IgD-negative memory B cell (primary cell): ENCODE measurements around the gene FASN. TPM values are rescaled to one million over a fixed set of nuclear protein-coding genes. Genes with fewer than 3 reads are reported as not detected.
A peak's percentile ranks its signal among the peaks of the same experiment; 100 is the strongest.

Source experiments
- H3K27ac Mint-ChIP-seq, 3 donors: one replicate each; pipeline ENCODE4 v1.8.0; 2020 to 2022; ENCODE audit warnings: mild to moderate bottlenecking in 3 of 3, mixed read lengths in 3 of 3, moderate library complexity in 1 of 3
- H3K27me3 Mint-ChIP-seq: one replicate; pipeline ENCODE4 v1.8.0; 2021; ENCODE audit warnings: mixed read lengths
- H3K36me3 Mint-ChIP-seq: one replicate; pipeline ENCODE4 v1.8.0; 2020; ENCODE audit warnings: mild to moderate bottlenecking, mixed read lengths
- H3K4me1 Mint-ChIP-seq, 3 donors: one replicate each; pipeline ENCODE4 v1.8.0; 2020 to 2022; ENCODE audit warnings: mixed read lengths in 3 of 3, mild to moderate bottlenecking in 1 of 3
- H3K4me3 Mint-ChIP-seq, 4 donors: one replicate each; pipeline ENCODE4 v1.8.0; 2020 to 2022; ENCODE audit warnings: mild to moderate bottlenecking in 4 of 4, mixed read lengths in 4 of 4, moderate library complexity in 3 of 4
- H3K9me3 Mint-ChIP-seq, 3 donors: one replicate each; pipeline ENCODE4 v1.8.0; 2020 to 2021; ENCODE audit warnings: mixed read lengths in 3 of 3, mild to moderate bottlenecking in 1 of 3
- polyA plus RNA-seq: library from polyadenylated mRNA; unstranded; fragments of 300-500 nt; fragmentation: Illumina TruSeq; gene quantifications from one replicate; pipeline ENCODE4 v1.2.3, GENCODE V29; 2021

Gene FASN
- polyA plus RNA-seq, 1 donor from 2014 or later = 2.9 TPM

DNA sequence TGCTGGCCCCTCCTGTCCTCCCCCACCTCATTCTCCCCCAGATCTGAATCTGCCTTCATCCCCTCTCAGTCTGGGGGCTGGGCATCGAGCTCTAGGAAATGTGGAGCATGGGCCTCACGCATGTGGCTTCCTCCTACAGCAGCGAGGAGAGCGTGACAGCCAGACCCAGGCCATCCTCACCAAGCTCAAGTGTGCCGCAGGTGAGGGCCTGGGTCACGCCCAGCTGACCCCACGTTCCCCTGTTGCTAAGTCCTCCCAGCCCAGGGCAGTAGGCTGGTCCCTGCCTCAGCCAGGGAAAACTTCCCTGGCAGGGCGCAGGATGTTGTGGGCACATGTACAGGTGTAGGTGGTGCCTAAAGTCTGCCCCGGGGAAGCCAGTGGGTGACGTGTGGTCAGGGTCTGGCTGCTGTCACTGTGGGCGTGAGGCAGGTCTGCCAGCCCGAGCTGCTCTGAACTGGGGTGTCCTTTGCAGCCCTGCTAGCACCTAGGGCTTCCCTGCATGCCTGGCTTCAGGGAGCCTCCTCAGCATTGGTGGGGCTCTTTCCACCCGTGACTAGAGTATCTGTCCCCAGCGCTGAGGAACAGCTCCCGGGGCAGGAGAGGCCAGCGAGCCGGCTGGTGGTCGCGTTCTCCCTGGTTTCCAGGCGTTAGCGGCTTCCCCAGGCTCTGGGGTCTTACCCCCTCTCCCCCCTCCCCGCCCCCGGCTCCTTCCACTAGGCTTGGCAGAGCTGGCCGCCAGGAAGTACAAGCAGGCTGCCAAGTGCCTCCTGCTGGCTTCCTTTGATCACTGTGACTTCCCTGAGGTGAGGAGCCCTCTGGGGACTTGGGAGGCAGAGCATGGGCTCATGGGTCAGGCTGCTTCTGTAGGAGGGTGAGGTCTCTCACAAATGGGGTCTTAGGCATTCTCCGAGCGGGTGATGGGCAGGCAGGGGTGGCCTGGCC, 42.7 kb downstream of the FASN start:
- Mint-ChIP-seq H3K27ac (no peak overlapping the region), H3K4me1 (peaks cover 0 to 5% (median 3%) of the 10 kb centered on the region in 3 donors), H3K9me3 (no peaks in the 10 kb centered on the region), H3K36me3 (no peaks in the 10 kb centered on the region), H3K27me3 (no peaks in the 10 kb centered on the region), H3K4me3 (peak overlapping the region in 1 of 4 donors; percentile 29)

DNA sequence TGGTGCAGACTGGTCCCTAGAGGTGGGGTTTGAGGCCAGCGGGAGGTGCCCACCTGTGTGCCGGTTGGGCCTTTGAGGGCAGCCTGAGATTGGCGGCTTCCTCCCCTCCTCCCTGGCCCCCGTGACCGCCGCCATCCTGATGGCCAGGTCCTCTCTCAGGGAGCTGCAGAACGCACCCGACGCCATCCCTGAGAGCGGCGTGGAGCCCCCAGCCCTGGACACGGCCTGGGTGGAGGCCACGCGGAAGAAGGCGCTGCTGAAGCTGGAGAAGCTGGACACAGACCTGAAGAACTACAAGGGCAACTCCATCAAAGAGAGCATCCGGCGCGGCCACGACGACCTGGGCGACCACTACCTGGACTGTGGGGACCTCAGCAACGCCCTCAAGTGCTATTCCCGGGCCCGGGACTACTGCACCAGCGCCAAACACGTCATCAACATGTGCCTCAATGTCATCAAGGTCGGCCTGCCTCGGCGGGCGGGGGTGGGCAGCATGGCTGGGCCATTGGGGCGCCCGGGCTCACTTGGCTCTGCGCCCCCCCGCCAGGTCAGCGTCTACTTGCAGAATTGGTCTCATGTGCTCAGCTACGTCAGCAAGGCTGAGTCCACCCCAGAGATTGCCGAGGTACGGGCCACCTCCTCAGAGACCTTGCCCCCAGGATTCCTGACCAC, 43.5 kb downstream of the FASN start:
- no peaks in the 10 kb centered on the region for H3K9me3 Mint-ChIP-seq
- no peaks in the 10 kb centered on the region for H3K27me3 Mint-ChIP-seq
- H3K4me3 Mint-ChIP-seq = peak overlapping the region in 2 of 4 donors; percentile 54 to 75
- H3K36me3 Mint-ChIP-seq = no peaks in the 10 kb centered on the region
- peaks cover 0 to 5% (median 3%) of the 10 kb centered on the region in 3 donors for H3K4me1 Mint-ChIP-seq
- no peak overlapping the region for H3K27ac Mint-ChIP-seq

DNA sequence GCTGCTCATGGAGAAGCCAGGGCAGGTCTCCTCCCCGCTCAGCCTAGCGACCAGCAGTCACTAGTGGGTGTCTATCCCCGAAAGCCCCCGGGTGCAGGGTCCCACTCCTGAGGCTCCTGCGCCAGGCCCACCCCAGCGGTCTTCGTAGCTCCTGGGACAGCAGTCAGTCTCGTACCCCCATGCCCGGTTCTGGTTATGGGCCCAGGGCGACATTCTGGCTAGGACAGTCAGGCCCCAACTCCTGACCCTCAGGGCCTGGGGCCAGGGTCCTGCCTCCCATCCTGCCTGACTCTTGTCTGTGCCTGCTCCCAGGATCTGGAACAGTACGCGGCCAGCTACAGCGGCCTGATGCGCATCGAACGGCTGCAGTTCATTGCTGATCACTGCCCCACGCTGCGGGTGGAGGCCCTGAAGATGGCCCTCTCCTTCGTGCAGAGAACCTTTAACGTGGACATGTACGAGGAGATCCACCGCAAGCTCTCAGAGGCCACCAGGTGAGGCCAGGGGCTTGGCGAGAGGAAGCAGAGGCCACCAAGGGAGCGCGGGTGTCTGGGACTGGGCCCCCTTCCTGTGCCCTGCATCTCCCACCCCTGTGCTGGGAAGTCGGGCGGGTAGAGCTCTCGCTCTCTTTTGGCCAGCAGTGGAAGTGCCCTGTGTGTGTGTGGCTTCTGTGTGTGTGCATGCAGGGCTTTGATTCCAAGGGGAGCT, 44.3 kb downstream of the FASN start:
- H3K9me3 Mint-ChIP-seq = no peaks in the 10 kb centered on the region
- H3K4me1 Mint-ChIP-seq = peaks cover 0 to 5% (median 3%) of the 10 kb centered on the region in 3 donors
- peak overlapping the region; percentile 75 to 84 (median 79) for H3K4me3 Mint-ChIP-seq
- peak overlapping the region in 1 of 3 donors; percentile 51 for H3K27ac Mint-ChIP-seq
- no peaks in the 10 kb centered on the region for H3K36me3 Mint-ChIP-seq
- no peaks in the 10 kb centered on the region for H3K27me3 Mint-ChIP-seq

DNA sequence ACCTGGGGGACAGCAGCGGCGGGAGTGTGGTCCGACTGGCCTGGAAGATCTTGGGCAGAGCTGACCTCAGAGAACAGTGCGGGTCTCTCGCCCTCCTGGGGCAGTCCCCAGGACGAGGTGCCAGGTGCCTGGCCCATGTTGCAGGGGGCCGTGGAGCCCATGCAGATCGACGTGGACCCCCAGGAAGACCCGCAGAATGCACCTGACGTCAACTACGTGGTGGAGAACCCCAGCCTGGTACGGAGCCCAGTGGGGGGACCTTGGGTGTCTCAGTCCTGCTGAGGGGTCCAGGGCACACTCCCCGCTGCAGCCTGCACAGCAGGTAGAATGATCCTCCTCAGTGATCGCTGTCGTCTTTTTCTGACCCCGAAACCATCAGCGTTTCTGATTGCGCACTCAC, 44.9 kb downstream of the FASN start:
- H3K27ac Mint-ChIP-seq = peak overlapping the region in 1 of 3 donors; percentile 51

DNA sequence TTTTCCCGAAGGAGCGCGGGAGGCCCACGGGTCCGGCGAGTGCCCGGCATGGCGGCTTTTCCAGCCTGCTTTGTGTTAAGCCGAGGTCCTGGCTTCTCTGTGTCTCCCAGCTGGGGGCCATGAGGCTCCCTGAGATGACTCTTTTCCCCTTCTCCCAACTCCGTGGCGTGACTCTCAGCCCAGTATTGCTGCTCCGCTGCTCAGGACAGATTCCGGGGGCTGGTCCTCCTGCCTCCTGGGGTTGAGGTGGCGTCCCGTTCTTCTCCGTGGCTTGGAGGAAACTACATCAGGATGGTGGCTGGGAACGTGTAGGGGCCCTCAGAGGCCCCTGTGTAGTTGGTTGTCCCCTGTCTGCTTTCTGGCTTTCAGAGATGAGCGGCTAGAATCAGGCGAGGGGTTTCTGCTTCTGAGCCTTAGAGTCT, 45.4 kb downstream of the FASN start:
- H3K9me3 Mint-ChIP-seq = no peaks in the 10 kb centered on the region
- H3K4me3 Mint-ChIP-seq = peak overlapping the region; percentile 75 to 84 (median 79)
- H3K27me3 Mint-ChIP-seq = no peaks in the 10 kb centered on the region
- H3K36me3 Mint-ChIP-seq = no peaks in the 10 kb centered on the region
- no peak overlapping the region for H3K27ac Mint-ChIP-seq
- peaks cover 0 to 5% (median 3%) of the 10 kb centered on the region in 3 donors for H3K4me1 Mint-ChIP-seq

More for the DNA sequence above, 44.9 kb downstream of the FASN start:
- H3K27me3 Mint-ChIP-seq = no peaks in the 10 kb centered on the region
- no peaks in the 10 kb centered on the region for H3K9me3 Mint-ChIP-seq
- H3K4me1 Mint-ChIP-seq = peaks cover 0 to 5% (median 3%) of the 10 kb centered on the region in 3 donors
- H3K36me3 Mint-ChIP-seq = no peaks in the 10 kb centered on the region
- peak overlapping the region; percentile 75 to 84 (median 79) for H3K4me3 Mint-ChIP-seq

DNA sequence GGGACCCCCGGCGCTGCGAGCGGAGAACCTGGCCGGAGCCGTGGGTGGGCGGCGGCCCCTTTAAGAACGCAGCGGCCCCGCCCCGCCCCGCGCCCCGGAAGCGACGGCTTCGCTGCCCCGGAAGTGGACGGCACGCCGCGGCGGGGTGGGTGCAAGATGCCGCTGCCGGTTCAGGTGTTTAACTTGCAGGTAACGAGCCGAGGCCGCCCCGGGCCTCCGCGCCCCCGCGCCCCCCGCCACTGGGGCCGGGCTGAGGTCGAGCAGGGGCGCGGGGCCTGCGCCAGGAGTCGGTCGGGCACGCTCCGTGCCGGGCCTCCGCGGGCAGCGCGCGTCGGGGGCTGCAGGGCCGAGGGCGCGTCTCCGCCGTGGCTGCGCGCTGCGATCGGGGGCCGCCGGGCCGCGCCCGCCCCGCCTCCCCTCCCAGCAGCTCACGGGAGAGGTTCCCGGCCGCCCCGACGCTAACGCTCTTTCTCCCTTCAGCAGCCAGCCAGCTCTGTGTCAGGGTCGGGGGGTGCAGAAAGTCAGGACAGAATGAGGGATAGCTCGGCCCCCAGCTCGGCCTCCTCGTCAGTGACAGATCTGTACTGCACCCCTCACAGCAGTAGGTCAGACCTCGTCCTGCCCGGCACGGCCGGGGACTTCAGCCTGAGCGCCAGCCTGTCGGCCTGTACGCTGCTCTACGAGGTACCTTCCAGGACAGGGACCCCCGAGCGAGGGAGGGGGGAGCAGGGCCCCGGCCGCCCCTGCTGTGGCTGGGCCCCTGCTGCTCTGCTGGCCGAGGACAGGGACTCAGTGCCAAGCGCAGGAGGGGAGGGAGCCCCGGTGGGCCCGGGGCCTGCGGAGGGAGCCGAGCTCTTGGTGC, 46.0 kb downstream of the FASN start, which contains the start of the genes GPS1 and RFNG:
Gene GPS1 (plus strand): TSS at position 123 of the 862 bp plus-strand sequence. CDS start 34 bp downstream, at position 157.
Gene RFNG (minus strand): TSS at position 36 of the 862 bp plus-strand sequence. CDS start 45 bp downstream, outside the sequence.
- Mint-ChIP-seq H3K4me1 (peaks cover 0 to 5% (median 3%) of the 10 kb centered on the region in 3 donors), H3K36me3 (no peaks in the 10 kb centered on the region)

DNA sequence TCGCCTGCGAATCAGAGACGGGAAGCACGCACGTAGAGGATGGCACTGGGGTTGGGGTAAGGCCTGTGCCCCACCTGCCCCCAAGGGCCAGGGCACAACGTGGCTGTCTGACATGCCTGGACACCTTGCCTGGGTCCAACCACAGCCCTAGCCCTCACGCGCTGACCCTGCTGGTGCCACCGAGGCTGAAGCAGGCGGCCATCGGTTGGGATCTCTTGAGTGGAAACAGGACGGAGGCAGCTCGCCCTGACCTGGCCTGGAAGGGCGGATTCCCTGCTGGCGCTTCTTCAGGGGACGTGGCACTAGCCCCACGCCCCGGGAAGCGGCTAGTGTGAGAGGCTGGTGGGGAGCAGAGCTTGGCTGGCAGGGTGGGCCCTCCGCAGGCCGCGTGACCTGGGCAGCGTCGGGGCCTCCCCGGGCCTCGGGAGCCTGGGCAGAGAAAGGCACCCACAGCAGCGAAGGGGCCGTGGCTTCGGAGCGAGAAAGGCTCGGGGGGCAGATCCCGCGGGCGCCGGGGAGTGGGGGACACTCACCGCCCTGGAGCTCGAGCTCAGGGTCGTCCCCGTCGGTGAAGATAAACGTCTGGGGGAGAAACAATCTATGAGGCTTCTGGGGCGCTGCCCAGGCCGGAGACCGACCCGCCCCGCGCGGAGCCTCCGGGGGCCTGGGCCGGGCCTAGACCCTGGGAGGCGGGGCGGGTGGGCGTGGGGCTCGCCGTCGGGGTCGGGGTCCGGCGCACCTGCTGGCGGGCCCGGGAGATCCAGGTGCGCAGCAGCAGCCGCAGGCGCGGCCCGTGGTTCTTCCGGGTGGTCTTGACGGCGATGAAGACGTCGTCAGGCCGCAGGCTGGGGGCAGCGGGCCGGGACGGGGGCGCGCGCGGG, 47.0 kb downstream of the FASN start:
- H3K4me1 Mint-ChIP-seq = peaks cover 0 to 5% (median 3%) of the 10 kb centered on the region in 3 donors
- H3K27me3 Mint-ChIP-seq = no peaks in the 10 kb centered on the region
- H3K27ac Mint-ChIP-seq = no peak overlapping the region
- H3K9me3 Mint-ChIP-seq = no peaks in the 10 kb centered on the region
- H3K36me3 Mint-ChIP-seq = no peaks in the 10 kb centered on the region
- peak overlapping the region; percentile 55 to 87 (median 76) for H3K4me3 Mint-ChIP-seq

More for the DNA sequence above, 46.0 kb downstream of the FASN start, which contains the start of the genes GPS1 and RFNG:
- peak within 1 kb of the TSS; percentile 75 to 91 (median 84) for H3K4me3 Mint-ChIP-seq
- H3K27me3 Mint-ChIP-seq = no peaks in the 10 kb centered on the region
- peak within 1 kb of the TSS in 1 of 3 donors; percentile 82 for H3K27ac Mint-ChIP-seq
- no peaks in the 10 kb centered on the region for H3K9me3 Mint-ChIP-seq

DNA sequence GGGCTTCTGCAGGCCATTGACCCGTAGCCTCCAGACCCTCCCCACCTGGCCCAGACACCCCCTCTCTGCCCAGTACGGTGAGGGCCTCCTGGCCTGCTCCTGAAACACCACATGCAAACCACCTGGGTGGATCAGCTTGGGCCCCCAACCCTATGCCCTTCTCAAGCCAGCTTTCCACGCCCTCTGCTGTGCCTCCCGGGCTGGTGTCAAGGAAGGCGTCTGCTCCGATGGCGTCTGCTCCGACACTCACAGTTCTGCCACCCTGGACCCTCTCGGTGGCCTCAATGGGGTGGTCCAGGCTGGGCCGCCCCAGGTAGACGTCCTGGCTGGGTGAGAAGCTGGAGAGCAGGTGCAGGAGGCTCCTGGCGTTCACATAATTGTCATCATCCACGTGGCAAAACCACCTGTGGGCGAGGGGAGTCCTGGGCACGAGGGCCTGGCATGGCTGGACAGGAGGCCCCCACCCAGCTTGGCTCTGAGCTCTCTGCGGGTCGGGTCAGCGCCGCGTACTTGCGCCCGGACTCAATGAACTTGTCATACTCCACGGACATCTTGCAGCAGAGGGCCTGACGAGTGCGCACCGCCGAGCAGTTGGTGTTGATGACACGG, 47.8 kb downstream of the FASN start:
- H3K4me3 Mint-ChIP-seq = peak overlapping the region; percentile 55 to 87 (median 76)
- H3K27me3 Mint-ChIP-seq = no peaks in the 10 kb centered on the region
- peak overlapping the region in 1 of 3 donors; percentile 29 for H3K27ac Mint-ChIP-seq
- H3K9me3 Mint-ChIP-seq = no peaks in the 10 kb centered on the region
- H3K36me3 Mint-ChIP-seq = no peaks in the 10 kb centered on the region
- H3K4me1 Mint-ChIP-seq = peaks cover 0 to 5% (median 3%) of the 10 kb centered on the region in 3 donors

DNA sequence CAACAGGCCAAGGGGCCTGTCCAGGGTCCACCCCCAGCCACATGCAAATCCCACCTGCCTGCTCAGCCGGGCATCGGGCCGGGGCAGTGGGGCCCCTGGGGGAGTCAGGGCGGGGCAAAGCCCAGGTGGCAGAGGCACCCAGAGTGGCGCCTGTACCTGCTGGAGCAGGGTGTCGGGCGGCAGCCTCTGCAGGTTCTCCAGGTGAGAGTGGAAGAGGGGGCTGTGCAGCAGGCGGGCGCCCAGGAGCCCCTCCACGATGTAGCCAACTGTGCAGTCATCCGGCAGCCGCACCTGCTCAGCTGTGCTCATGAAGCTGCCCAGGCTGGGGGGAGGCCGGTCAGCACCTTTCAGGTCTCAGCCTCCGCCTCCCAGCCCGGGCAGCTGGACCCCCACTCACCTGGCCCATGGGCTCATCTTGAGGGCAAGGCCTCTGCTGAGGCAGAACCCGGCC, 48.5 kb downstream of the FASN start:
- Mint-ChIP-seq H3K36me3 (no peaks in the 10 kb centered on the region), H3K27me3 (no peaks in the 10 kb centered on the region), H3K4me1 (peaks cover 0 to 4% (median 3%) of the 10 kb centered on the region in 3 donors), H3K9me3 (no peaks in the 10 kb centered on the region), H3K27ac (no peak overlapping the region), H3K4me3 (peak overlapping the region in 3 of 4 donors; percentile 32 to 55 (median 47))

DNA sequence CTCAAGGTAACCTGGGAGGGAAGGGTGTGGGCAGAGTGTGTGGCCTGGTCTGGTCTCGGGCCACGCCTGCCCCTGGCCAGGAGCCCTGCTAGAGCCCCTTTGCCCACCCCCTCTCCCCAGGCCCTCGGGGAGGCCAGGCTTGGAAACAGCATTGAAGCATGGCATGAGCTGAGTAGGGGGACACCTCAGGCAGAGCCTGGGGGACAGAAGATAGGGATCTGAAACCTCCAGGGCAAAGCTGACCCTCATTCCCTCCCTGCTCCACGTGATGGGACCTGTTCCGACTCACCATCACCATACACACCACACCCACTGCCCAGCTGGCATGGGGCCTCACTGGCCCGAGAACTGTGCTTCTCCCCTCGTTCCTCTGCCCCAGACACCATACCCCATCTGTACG, 48.9 kb downstream of the FASN start:
- Mint-ChIP-seq H3K4me3 (peak overlapping the region in 3 of 4 donors; percentile 32 to 68 (median 47)), H3K27me3 (no peaks in the 10 kb centered on the region), H3K4me1 (peaks cover 0 to 4% (median 3%) of the 10 kb centered on the region in 3 donors), H3K36me3 (no peaks in the 10 kb centered on the region), H3K27ac (no peak overlapping the region), H3K9me3 (no peaks in the 10 kb centered on the region)

DNA sequence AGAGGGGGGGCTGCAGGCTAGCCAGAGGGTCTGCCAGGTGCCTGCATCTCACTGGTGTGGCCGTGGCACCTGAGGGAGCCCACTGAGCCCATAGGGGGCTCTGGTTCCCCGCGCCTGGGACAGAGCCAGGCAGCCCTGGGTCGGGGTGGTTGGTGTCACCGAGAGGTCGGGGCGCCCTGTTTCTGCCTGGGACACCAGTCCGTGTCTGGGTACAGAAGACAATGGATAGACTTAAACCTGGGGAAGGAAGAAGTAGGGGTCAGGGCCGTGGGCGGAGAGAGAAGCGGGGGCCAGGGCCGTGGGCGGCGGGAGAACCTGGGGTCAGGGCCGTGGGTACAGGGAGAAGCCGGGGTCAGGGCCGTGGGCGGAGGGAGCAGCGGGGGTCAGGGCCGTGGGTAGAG, 49.5 kb downstream of the FASN start:
- no peaks in the 10 kb centered on the region for H3K36me3 Mint-ChIP-seq
- no peak overlapping the region for H3K4me3 Mint-ChIP-seq
- H3K4me1 Mint-ChIP-seq = peaks cover 0 to 4% (median 3%) of the 10 kb centered on the region in 3 donors
- H3K27me3 Mint-ChIP-seq = no peaks in the 10 kb centered on the region
- H3K9me3 Mint-ChIP-seq = no peaks in the 10 kb centered on the region
- no peak overlapping the region for H3K27ac Mint-ChIP-seq

DNA sequence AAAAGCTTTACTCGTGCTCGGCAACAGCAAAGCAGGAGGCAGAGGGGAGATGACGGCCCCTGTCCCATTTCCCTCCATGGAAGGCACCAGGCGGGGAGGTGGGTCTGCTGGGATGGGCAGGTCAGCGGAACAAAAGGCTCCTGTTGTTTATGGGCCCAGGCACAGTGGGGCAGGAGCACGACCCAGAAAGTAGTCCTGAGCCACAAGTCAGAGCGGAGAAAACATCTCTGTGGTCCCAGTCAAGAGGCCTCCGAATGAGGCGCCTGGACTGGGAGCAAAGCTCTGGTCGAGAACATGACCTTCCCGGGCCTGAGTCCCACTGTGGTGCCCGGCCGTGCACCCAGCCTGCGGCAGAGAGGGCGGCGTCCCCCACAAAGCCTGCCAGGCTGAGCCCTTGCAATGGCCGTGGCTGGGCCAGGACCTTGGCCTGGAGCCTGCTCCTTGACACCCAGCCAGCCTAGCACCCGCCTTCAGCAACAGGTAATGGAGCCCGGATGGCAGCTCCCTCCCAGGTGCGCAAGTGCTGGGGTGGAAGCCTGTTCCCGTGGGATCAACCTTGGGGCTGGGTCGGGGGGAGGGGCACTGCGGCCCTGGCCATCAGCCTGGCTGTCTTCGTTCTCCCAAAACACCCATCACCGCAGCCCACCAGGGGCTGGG, 50.0 kb downstream of the FASN start:
- peaks cover 0 to 4% (median 3%) of the 10 kb centered on the region in 3 donors for H3K4me1 Mint-ChIP-seq
- H3K9me3 Mint-ChIP-seq = no peaks in the 10 kb centered on the region
- peak overlapping the region in 2 of 4 donors; percentile 14 to 58 for H3K4me3 Mint-ChIP-seq
- H3K27ac Mint-ChIP-seq = no peak overlapping the region
- no peaks in the 10 kb centered on the region for H3K27me3 Mint-ChIP-seq
- H3K36me3 Mint-ChIP-seq = no peaks in the 10 kb centered on the region
